IPS DF 4.7 (cell line): ENCODE data around the gene GATM.

ENCODE experiments used
- DNase-seq: peaks from one replicate; pipeline ENCODE4 v3.0.0-alpha.2; 2013; ENCODE audit warnings: low spot score; ENCODE audit errors: extremely low read depth

Gene GATM

GRCh38 chr15:45378149-45378912 lies at the start of gene GATM:
TSS of gene GATM (minus strand) at chr15:45378544. CDS start at chr15:45378453, 91 bp downstream.
- DNase-seq, result no peak

GRCh38 chr15:45427085-45427484 lies 48.7 kb upstream of the GATM start:
- DNase-seq, result no peak

DNA sequence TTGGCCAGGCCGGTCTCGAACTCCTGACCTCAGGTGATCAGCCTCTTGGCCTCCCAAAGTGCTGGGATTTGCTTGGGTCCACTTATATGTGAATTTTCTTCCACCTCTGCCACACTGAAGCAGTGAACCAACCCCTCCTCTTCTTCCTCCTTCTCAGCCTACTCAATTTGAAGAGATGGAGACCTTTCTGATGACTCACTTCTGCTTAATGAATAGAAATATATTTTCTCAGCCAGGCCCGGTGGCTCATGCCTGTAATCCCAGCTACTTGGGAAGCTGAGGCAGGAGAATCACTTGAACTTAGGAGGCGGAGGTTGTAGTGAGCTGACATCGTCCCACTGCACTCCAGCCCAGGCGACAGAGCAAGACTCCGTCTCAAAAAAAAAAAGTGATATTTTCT lies 46.8 kb upstream of the GATM start:
- DNase-seq, result no peak

GRCh38 chr15:45424429-45424828 lies 46.1 kb upstream of the GATM start:
- no peak for DNase-seq

DNA sequence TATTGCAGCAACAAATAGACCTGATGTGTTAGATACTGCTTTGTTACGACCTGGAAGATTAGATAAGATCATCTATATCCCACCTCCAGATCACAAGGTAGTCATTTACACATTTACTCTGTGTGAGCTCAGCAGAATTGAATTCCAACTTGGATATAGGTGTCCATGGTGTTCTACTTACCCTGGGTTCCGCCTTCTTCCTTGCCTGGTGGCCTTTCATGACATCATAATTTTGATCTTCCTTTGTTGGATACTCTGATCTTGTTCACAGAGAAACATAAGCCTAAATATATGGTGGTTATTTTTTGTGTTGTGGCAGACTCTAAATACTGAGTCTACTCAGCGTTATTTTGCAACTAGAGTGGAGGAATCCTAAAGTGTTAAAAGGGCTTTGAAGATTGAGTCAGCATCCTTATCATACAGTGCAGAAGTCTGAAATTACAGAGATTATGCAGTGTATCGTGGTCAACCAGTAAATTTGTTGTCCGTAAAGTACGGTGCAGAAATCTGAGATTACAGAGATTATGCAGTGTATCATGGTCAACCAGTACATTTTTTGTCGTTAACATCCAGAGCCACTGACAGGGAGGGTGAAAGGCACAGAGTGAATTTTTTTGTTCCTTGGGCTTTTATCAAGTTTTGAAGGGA lies 39.1 kb upstream of the GATM start:
- no peak for DNase-seq

GRCh38 chr15:45414215-45414885 lies 36.0 kb upstream of the GATM start:
- DNase-seq, result no peak

DNA sequence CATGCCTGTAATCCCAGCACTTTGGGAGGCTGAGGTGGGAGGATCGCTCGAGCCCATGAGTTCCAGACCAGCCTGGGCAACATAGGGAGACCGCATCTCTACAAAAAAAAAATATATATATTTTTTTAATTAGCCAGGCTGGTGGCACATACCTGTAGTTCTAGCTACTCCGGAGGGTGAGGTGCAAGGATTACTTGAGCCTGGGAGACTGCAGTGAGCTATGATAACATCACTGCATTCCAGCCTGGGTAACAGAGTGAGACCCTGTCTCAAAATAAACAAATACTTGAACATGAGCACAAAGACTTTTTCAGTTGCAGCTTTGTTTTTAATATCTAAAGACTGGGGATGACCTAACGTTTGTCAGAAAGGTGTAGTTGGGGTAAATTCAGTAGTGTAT lies 31.3 kb upstream of the GATM start:
- no peak for DNase-seq

GRCh38 chr15:45407786-45408185 lies 29.4 kb upstream of the GATM start:
- DNase-seq, result no peak

- no peak for DNase-seq
Observed at GRCh38 chr15:45402955-45403877, 24.9 kb upstream of the GATM start.

DNA sequence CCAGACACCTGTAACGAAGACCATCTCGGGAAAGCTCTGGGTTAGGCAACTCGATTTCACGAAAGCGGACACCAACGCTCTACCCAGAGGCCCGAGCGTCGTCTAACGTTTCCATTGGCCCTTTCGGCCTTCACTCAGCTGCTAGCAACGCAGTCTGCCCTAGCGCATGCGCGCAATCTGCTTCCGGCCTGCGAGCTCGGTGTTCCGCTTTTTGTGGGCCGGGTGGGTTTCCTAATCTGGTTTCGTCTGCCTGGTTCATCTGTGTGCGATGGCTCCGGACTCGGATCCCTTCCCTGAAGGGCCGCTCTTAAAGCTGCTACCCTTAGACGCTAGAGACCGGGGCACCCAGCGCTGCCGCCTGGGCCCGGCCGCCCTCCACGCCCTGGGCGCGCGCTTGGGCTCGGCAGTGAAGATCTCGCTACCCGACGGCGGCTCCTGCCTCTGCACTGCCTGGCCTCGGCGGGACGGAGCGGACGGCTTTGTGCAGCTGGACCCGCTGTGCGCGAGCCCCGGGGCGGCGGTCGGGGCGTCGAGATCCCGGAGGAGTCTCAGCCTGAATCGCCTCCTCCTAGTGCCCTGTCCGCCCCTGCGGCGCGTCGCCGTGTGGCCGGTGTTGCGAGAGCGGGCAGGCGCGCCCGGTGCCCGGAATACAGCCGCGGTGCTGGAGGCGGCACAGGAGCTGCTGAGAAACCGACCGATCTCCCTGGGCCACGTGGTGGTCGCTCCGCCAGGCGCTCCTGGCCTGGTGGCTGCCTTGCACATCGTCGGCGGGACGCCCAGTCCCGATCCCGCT lies 24.0 kb upstream of the GATM start:
- DNase-seq, result peak; percentile 97

DNA sequence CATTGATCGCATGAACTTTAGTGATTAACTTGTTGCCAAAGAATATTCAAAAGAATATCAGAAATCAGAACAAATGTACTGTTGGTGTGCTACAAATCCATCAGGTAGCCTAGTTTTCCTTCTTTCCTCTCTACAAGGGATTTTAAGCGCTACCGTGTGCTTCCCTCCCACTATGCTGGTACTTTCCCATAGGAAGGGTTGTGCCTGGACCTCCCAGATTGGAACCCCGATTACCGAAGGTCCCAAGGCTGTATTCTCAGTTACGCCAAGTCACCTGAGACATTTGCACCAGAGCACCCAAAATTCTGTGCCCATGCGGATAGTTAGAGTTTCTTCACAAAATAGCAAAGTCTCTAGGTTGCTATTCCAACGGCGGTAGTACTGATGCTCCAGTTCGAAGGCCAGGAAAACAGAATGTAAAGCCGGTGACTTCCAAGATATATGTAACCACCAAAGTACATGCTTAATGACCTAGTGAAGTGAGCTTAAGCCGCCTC lies 23.4 kb upstream of the GATM start:
- DNase-seq, result no peak

DNA sequence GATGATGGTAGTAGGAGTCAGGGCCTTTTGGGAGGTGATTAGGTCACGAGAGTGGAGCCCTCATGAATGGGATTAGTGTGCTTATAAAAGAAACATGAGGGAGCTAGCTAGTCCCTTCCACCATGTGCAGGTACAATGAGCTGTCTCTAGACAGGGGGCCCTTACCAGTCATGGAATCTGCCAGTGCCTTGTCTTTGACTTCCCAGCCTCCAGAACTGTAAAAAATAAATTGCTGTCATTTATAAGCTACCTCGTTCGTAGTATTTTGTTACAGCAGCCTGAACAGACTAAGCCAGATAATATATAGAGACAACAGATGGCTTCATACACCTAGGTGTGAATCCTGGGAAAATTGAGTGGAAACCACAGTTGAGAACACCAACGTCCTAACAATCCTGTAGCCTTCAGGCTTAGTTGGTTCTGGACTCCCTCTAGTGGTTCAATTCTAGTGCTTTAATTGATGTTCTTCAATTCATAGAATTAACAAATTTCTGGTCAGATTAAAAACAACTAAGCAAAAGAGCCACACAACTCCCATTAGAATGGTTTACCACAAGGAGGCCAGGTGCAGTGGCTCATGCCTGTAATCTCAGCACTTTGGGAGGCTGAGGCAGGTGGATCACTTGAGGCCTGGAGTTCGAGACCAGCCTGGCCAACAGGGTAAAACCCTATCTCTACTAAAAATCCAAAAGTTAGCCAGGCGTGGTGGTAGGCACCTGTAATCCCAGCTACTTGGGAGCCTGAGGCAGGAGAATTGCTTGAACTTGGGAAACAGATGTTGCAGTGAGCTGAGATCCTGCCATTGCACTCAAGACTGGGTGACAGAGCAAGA lies 21.3 kb upstream of the GATM start:
- no peak for DNase-seq

DNA sequence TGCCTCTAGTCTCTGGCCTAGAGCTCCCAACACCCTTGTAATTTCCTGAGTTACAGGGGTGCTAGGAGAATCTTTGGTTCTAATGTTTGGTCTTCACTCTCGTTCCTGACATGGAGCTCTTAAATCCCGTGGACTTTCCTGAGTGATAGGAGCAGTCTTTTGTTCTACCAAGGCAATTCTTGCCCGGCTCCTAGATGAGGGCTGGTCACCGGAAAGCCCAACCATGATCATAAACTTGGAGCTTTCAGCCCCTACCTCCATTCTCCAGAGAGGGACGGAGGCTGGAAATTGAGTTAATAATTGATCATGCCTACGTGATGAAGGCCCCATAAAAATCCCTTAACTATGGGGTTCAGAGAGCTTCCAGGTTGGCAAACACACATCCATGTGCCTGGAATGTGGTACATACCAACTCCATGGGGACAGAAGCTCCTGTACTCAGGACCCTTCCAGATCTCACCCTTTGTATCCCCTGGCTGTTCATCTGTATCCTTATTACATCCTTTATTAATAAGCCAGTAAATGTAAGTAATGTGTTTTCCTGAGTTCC lies 18.8 kb upstream of the GATM start:
- no peak for DNase-seq

- DNase-seq, result no peak
Observed at GRCh38 chr15:45395943-45396342, 17.6 kb upstream of the GATM start.

- DNase-seq, result no peak
Observed at GRCh38 chr15:45394681-45395080, 16.3 kb upstream of the GATM start.

DNA sequence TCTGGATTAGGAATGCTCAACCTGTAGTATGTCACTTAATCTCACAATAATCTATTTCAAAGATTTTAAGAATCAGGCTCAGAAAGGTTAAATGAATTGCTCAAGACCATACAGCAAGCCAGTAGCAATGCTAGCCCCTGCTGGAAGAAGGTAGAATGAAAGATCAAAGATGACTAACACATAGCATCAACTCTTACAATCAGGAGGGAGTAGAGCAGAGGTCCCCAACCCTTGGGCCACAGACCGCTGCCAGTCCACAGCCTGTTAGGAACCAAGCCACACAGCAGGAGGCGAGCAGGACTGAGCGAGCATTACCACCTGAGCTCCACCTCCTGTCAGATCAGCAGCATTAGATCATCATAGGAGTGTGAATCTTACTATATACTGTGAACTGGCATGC lies 15.5 kb upstream of the GATM start:
- no peak for DNase-seq

GRCh38 chr15:45392584-45392855 lies 14.2 kb upstream of the GATM start:
- DNase-seq, result no peak

DNA sequence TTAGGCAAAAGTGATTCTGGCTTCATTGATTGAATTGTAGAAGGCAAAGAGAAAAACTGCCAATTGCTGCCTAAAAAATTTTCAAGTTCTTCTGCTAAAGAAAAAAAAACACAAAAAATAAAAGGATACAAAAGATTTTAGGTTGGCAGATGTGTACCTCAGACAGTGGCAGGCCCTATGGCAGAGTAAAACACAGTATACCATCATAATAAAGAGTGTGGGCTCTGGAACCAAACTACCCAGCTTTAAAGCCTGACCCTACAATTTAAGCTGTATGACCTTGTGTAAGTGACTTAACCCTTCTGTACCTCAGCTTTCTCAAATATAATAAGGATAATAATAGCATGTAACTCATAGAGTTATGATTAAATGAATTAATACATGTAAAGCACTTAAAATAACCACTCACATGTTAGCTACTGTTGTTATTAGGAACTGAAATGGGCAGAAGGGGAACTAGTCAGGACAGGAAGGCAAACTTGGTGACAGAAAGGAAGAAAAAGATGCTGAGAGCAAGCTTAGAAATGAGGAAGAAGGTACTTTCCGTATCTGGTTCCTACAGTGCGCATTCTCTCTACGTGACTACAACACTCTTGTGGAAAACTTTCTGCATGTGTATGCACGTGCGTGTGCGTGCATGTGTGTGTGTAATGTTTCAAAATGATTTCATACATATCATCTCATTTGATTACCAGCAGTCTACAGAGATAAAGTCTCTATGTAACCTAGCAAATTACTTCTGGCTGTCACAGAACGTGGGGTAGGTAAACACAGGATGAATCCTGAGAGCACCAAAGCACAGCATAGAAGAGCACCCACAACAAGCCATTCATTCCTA lies 13.6 kb upstream of the GATM start:
- DNase-seq, result no peak

GRCh38 chr15:45389351-45389750 lies 11.0 kb upstream of the GATM start:
- DNase-seq, result no peak
